Loucy (cell line): Measurements from ENCODE around the gene RTP2.

Experiments
- H2AFZ ChIP-seq: fragments of 200-600 bp; sonication (generic); 2 replicates; pipeline ENCODE4 v1.6.0; 2016; ENCODE audit warnings: antibody characterized with exemption, mild to moderate bottlenecking, low read length, moderate library complexity
- H3F3A ChIP-seq: fragments of 200-600 bp; 2 replicates; pipeline ENCODE4 v1.6.0; 2016; ENCODE audit warnings: antibody characterized with exemption, low read depth, mild to moderate bottlenecking
- H3K27me3 ChIP-seq: fragments of 200-600 bp; sonication (generic); 2 replicates; pipeline ENCODE4 v1.6.1; 2014; ENCODE audit warnings: low read length, mild to moderate bottlenecking; ENCODE audit not compliant: insufficient read depth, poor library complexity, severe bottlenecking
- H3K36me3 ChIP-seq: fragments of 200-600 bp; sonication (generic); 2 replicates; pipeline ENCODE4 v1.6.1; 2016; ENCODE audit warnings: low read length; ENCODE audit not compliant: insufficient read depth
- H3K4me1 ChIP-seq: fragments of 200-600 bp; sonication (generic); 2 replicates; pipeline ENCODE4 v1.5.1; 2014; ENCODE audit warnings: low read length, mild to moderate bottlenecking; ENCODE audit not compliant: insufficient read depth, poor library complexity, severe bottlenecking
- H3K4me2 ChIP-seq: fragments of 200-600 bp; sonication (generic); 2 replicates; pipeline ENCODE4 v1.6.0; 2014; ENCODE audit warnings: antibody characterized with exemption, low read length, low read depth, mild to moderate bottlenecking; ENCODE audit not compliant: poor library complexity, severe bottlenecking
- H3K4me3 ChIP-seq: fragments of 200-600 bp; sonication (generic); 2 replicates; pipeline ENCODE4 v1.5.1; 2014; ENCODE audit warnings: low read length, mild to moderate bottlenecking, mixed read lengths; ENCODE audit not compliant: poor library complexity, severe bottlenecking
- H3K79me2 ChIP-seq: fragments of 200-600 bp; sonication (generic); 2 replicates; pipeline ENCODE4 v1.6.1; 2014; ENCODE audit warnings: low read length; ENCODE audit not compliant: insufficient read depth
- H3K9ac ChIP-seq: fragments of 200-600 bp; sonication (generic); 2 replicates; pipeline ENCODE4 v1.6.0; 2014; ENCODE audit warnings: mild to moderate bottlenecking, low read depth, low read length, moderate library complexity; ENCODE audit not compliant: poor library complexity, severe bottlenecking
- H3K9me2 ChIP-seq: fragments of 200-600 bp; sonication (generic); replicated peaks from 2 replicates; pipeline ENCODE4 v1.6.1; 2016; ENCODE audit warnings: low read depth, low read length, mixed read lengths
- H3K9me3 ChIP-seq: fragments of 200-600 bp; sonication (generic); 2 replicates; pipeline ENCODE4 v1.6.1; 2014; ENCODE audit warnings: mild to moderate bottlenecking, antibody characterized with exemption, low read length, low read depth; ENCODE audit not compliant: insufficient read depth
- H4K20me1 ChIP-seq: fragments of 200-600 bp; sonication (generic); 2 replicates; pipeline ENCODE4 v1.6.0; 2014; ENCODE audit warnings: antibody characterized with exemption, low read length, mild to moderate bottlenecking; ENCODE audit not compliant: insufficient read depth, poor library complexity, severe bottlenecking
- EZH2phosphoT487 ChIP-seq: fragments of 200-600 bp; IDR thresholded peaks from 2 replicates; pipeline ENCODE4 v1.6.1; 2018; ENCODE audit warnings: antibody characterized with exemption, mild to moderate bottlenecking, moderate library complexity, borderline replicate concordance
- TF ChIP-seq, protein P1 (sequence below): fragments of 200-600 bp; sonication (generic); conservative IDR thresholded peaks from 2 replicates; pipeline ENCODE4 v1.5.1; 2014; ENCODE audit warnings: mild to moderate bottlenecking, antibody characterized with exemption, low read length

The RTP2 gene

DNA sequence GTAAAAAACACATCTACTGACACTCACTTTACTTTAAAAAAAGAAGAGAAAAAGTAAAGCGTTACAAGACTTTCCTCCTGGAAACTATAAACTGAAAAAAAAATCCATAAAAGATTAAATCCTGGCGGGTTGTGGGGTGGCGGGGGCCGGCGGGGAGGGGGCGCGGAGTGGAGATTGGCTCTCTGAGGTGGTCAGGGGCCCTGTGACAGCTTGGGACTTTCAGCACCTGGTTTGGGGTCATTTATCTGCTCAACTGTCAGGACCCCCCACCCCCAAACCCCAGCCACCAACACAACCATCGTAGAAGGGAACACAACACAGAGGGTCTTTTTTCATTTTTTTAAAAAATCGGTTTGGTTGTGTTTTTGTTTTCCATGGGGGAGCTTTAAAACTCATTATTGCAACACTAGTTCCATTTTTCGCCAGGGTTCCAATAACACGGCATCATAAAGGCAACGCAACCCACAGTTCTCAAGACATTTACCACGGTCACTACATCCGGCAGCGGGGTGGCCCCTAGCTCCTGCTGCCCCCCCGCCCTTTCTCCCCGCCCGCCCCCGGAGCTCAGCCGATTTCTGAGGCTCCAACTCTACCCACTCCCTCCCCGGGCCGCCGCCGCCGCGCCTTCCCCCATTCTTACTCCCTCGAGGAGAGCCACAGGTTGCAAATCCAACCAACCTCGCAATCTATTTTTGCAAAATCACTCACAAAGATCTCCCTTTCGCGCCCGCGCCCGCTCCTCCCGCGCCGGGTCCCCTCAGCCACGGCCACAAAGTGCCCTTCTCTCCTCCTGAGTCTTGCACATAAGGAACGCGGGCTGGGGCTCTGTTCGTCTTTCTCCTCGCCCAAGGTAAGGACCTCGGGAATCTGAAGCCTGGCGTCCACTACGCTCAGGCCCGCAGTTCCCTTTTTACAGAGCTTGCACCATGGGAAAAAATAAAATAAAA lies 41.1 kb upstream of the RTP2 start:
- TF ChIP-seq EZH2phosphoT487 = no peak
- TF ChIP-seq, protein P1, sequence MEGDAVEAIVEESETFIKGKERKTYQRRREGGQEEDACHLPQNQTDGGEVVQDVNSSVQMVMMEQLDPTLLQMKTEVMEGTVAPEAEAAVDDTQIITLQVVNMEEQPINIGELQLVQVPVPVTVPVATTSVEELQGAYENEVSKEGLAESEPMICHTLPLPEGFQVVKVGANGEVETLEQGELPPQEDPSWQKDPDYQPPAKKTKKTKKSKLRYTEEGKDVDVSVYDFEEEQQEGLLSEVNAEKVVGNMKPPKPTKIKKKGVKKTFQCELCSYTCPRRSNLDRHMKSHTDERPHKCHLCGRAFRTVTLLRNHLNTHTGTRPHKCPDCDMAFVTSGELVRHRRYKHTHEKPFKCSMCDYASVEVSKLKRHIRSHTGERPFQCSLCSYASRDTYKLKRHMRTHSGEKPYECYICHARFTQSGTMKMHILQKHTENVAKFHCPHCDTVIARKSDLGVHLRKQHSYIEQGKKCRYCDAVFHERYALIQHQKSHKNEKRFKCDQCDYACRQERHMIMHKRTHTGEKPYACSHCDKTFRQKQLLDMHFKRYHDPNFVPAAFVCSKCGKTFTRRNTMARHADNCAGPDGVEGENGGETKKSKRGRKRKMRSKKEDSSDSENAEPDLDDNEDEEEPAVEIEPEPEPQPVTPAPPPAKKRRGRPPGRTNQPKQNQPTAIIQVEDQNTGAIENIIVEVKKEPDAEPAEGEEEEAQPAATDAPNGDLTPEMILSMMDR = no peak
- H3K9me2 ChIP-seq = no peaks in the 10 kb centered on the region
- H3K4me3 ChIP-seq = peak overlapping the region; percentile 96
- H4K20me1 ChIP-seq = peaks cover 52% of the 10 kb centered on the region
- H3K27me3 ChIP-seq = no peaks in the 10 kb centered on the region
- no peak overlapping the region; the same call in 1 of the 2 replicates for H2AFZ ChIP-seq
- H3K79me2 ChIP-seq = peaks cover 66% of the 10 kb centered on the region
- H3K9ac ChIP-seq = peak overlapping the region; percentile 91
- no peaks in the 10 kb centered on the region; the same call in 1 of the 2 replicates for H3K36me3 ChIP-seq
- H3K4me1 ChIP-seq = peaks cover 40% of the 10 kb centered on the region
- H3K4me2 ChIP-seq = peak overlapping the region; percentile 94
- H3K9me3 ChIP-seq = no peaks in the 10 kb centered on the region
- 0 out of 2 replicates have a peak, but pooled peaks cover 2% of the 10 kb centered on the region for H3F3A ChIP-seq

DNA sequence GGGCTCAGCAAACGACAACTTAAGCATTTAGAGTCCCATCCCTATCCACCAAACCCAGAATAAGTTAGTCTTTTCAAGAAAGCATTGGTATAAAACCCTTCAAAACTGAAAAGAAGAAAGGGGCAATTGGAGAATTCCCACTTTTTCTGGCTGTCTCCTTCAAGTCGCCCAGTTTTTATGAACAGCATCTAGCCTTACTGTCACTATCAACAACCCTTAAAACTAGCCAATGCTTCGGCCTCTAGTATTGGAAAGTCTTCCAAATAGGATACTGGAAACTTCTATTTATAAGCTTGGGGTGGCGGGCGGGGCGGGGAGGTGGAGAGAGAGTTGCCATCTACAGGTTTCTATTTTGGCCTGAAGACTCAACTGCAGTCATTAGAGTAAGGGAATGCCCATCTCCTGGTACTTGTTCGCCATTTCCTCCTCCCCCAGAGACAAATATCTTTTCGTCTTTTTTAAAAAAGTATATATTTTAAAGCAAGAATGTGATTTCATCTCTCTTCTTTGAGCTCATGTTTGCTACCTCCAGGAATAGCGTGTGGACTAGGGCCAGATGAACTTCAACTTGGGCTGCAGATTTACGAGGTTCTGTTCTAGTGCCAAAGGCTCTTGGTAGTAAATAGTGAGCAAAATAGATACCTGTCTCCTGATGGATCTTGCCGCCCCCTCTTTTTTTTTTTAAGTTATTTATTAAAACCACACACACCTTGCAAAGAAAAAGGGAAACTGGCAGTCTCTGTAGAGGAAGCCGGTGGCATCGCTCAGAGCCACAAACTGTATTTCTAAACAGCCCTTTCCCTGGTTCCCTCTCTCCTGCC lies 40.2 kb upstream of the RTP2 start:
- Histone ChIP-seq H3K4me2 (peak overlapping the region; percentile 94), H3K9me3 (no peaks in the 10 kb centered on the region), H3K9me2 (no peaks in the 10 kb centered on the region), H3K27me3 (no peaks in the 10 kb centered on the region), H3K4me3 (peak overlapping the region; percentile 96), H4K20me1 (peaks cover 61% of the 10 kb centered on the region), H3K9ac (peak overlapping the region; percentile 91), H3K36me3 (no peaks in the 10 kb centered on the region; the same call in 1 of the 2 replicates), H3K79me2 (peaks cover 75% of the 10 kb centered on the region), H3K4me1 (peaks cover 45% of the 10 kb centered on the region), H2AFZ (no peak overlapping the region), H3F3A (0 out of 2 replicates have a peak, but pooled peaks cover 2% of the 10 kb centered on the region)
- TF ChIP-seq EZH2phosphoT487 = no peak

DNA sequence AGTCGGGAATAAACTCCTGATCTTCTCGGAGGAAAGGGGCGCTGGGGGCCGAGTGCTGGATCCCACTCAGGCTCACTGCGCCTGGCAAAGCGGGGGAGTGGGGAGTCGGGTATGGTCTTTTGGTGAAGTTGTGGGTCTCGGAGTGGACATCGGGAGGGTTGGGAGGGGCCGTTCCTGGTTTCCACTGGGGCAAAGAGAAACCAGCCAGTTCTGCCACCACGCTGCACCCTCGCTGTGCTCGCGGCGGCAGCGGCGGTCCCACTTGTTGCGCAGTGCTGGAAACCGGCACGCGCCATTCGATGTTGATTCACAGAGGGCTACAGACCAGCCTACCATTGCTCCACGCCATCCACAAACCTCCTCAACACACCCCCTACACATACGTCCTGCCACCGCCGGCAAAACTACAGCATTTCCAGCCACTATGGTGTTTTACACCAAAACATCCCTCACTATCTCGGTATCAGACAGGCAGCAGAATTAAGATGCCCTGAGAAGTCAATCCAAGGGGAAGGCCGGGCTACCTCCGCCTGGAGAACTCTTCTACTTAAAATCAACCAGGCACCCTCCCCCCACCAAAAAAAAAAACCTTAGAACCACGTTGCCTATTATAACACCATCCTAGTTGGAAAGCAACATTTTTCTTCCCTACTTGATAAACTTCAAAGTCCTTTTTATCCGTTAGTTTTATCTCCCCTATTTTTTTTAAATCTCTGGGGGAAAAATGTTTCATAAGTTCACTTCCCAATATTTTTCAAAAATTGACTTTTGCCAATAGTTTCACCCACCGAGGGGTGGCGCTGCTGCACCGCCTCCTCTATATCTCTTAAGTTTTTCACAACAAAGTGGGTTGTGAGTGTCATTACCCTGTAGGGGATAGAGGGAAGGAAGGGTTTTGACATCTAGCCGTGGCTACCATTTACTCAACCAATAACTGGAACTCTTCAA lies 39.3 kb upstream of the RTP2 start:
- H3K79me2 ChIP-seq = peaks cover 84% of the 10 kb centered on the region
- H3K4me2 ChIP-seq = peak overlapping the region; percentile 94
- H3F3A ChIP-seq = 0 out of 2 replicates have a peak, but pooled peaks cover 2% of the 10 kb centered on the region
- peaks cover 70% of the 10 kb centered on the region for H4K20me1 ChIP-seq
- H3K4me3 ChIP-seq = peak overlapping the region; percentile 96
- H3K9ac ChIP-seq = peak overlapping the region; percentile 91
- H3K27me3 ChIP-seq = no peaks in the 10 kb centered on the region
- peaks cover 52% of the 10 kb centered on the region for H3K4me1 ChIP-seq
- 0 out of 2 replicates have a peak overlapping the region, but pooled peaks have one; percentile 11 for H2AFZ ChIP-seq
- no peaks in the 10 kb centered on the region for H3K9me3 ChIP-seq
- no peaks in the 10 kb centered on the region; the same call in 1 of the 2 replicates for H3K36me3 ChIP-seq
- H3K9me2 ChIP-seq = no peaks in the 10 kb centered on the region
- no peak for TF ChIP-seq EZH2phosphoT487
- TF ChIP-seq, protein P1 = peak; percentile 99
